Left lung (tissue), 10 donors: ENCODE results near the gene SLC27A1. TPM values are rescaled to one million over a fixed set of nuclear protein-coding genes. Genes with fewer than 3 reads are reported as not detected.

Source experiments
- ATAC-seq: fragments of 200-7000 bp; cut with Tn5 transposase; one replicate; pipeline ENCODE4 v1.9.1; 2020; ENCODE audit warnings: moderate library complexity
- DNase-seq, 4 donors: peaks; one replicate each; pipeline ENCODE4 v3.0.0-alpha.2; 2013 to 2020
- H3K27ac ChIP-seq, 2 donors: fragments of 200-600 bp; sonication (generic) in 1 of 2; one replicate each; pipeline versions ENCODE4 v1.5.0 to v1.8.0; 2020 to 2021
- H3K27me3 ChIP-seq, 2 donors: fragments of 200-600 bp; sonication (generic) in 1 of 2; one replicate each; pipeline versions ENCODE4 v1.5.0 to v1.8.0; 2020 to 2021
- H3K36me3 ChIP-seq, 2 donors: fragments of 200-600 bp; sonication (generic) in 1 of 2; one replicate each; pipeline versions ENCODE4 v1.5.0 to v1.8.0; 2020 to 2021
- H3K4me1 ChIP-seq, 2 donors: fragments of 200-600 bp; one replicate each; pipeline ENCODE4 v1.8.0; 2021
- H3K4me3 ChIP-seq, 2 donors: fragments of 200-600 bp; sonication (generic) in 1 of 2; one replicate each; pipeline versions ENCODE4 v1.5.0 to v1.8.0; 2020 to 2021; ENCODE audit warnings: mild to moderate bottlenecking in 1 of 2
- H3K9me3 ChIP-seq, 2 donors: fragments of 200-600 bp; sonication (generic) in 1 of 2; one replicate each; pipeline versions ENCODE4 v1.5.0 to v1.8.0; 2020 to 2021
- CTCF ChIP-seq, 2 donors: fragments of 200-600 bp; sonication (generic) in 1 of 2; IDR thresholded peaks; one replicate each; pipeline versions ENCODE4 v1.5.0 to v1.8.0; 2021; ENCODE audit warnings: antibody characterized with exemption in 2 of 2
- intact Hi-C, 2 donors: fragments of 100-400 bp; cut with DNase I; formaldehyde crosslinking; loops; one replicate each; pipeline versions ENCODE4 v1.11.2 to v1.14.2; 2022
- polyA plus RNA-seq, 6 donors: library from polyadenylated mRNA; unstranded; fragments of 120-200 nt; gene quantifications; one replicate each; pipeline ENCODE4 v1.2.1, GENCODE V29; 2013; ENCODE audit not compliant: insufficient read length in 6 of 6
- total RNA-seq, 2 donors: library from RNA; stranded (reverse); fragmentation: NEBNext Ultra II Directional; extraction: Animal tissue kit (Norgen Biotek cat#: 25700); gene quantifications; one replicate each; pipeline ENCODE4 v1.2.1, GENCODE V29; 2021
- donor health status: DM: no; HTN: yes; CAD: no.
- donor health status: DM: no; HTN: no; CAD: no.

SLC27A1 gene
- total and polyA plus RNA-seq, 8 donors, result 16.9 to 28.1 (median 24.1) TPM

GRCh38 chr19:17489392-17490030 lies 19.2 kb downstream of the SLC27A1 start:
- DNase-seq, result no peak
- H3K27me3 ChIP-seq, result no peaks in the 10 kb centered on the region
- H3K36me3 ChIP-seq, result no peaks in the 10 kb centered on the region
- no peaks in the 10 kb centered on the region for H3K9me3 ChIP-seq
- TF ChIP-seq CTCF (IDR thresholded peaks at IDR 0.05), result no peak
- no peak overlapping the region for H3K4me3 ChIP-seq
- no peak overlapping the region for H3K27ac ChIP-seq
- no peak for ATAC-seq
- H3K4me1 ChIP-seq, result peaks cover 0 to 17% of the 10 kb centered on the region in 2 donors
- intact Hi-C loops, result no loop called here

- intact Hi-C loops, result no loop called here
- H3K27me3 ChIP-seq, result no peaks in the 10 kb centered on the region
- H3K9me3 ChIP-seq, result no peaks in the 10 kb centered on the region
- DNase-seq (no peak), ATAC-seq (no peak)
- H3K4me1 ChIP-seq, result peaks cover 0 to 17% of the 10 kb centered on the region in 2 donors
- no peak for TF ChIP-seq CTCF (IDR thresholded peaks at IDR 0.05)
- H3K4me3 ChIP-seq, result no peak overlapping the region
- H3K36me3 ChIP-seq, result no peaks in the 10 kb centered on the region
- H3K27ac ChIP-seq, result no peak overlapping the region
Observed at GRCh38 chr19:17490411-17490810, 20.1 kb downstream of the SLC27A1 start.

GRCh38 chr19:17491287-17491686 lies 21.0 kb downstream of the SLC27A1 start:
- no peak overlapping the region for H3K4me3 ChIP-seq
- H3K27ac ChIP-seq, result no peak overlapping the region
- ATAC-seq, result no peak

GRCh38 chr19:17495639-17496296 lies 25.4 kb downstream of the SLC27A1 start:
- DNase-seq (no peak), ATAC-seq (no peak)
- H3K9me3 ChIP-seq, result no peaks in the 10 kb centered on the region
- H3K27me3 ChIP-seq, result no peaks in the 10 kb centered on the region
- no peak overlapping the region for H3K27ac ChIP-seq
- peaks cover 0 to 13% of the 10 kb centered on the region in 2 donors for H3K36me3 ChIP-seq
- peaks cover 16 to 37% of the 10 kb centered on the region in 2 donors for H3K4me1 ChIP-seq
- TF ChIP-seq CTCF (IDR thresholded peaks at IDR 0.05), result no peak
- intact Hi-C loops, result no loop called here
- no peak overlapping the region for H3K4me3 ChIP-seq

More at GRCh38 chr19:17491287-17491686, 21.0 kb downstream of the SLC27A1 start:
- no peak for TF ChIP-seq CTCF (IDR thresholded peaks at IDR 0.05)
- H3K9me3 ChIP-seq, result no peaks in the 10 kb centered on the region
- H3K4me1 ChIP-seq, result peaks cover 0 to 22% of the 10 kb centered on the region in 2 donors
- DNase-seq, result no peak
- no peaks in the 10 kb centered on the region for H3K36me3 ChIP-seq
- H3K27me3 ChIP-seq, result no peaks in the 10 kb centered on the region
- intact Hi-C loops, result no loop called here

GRCh38 chr19:17496337-17496997 lies 26.1 kb downstream of the SLC27A1 start:
- H3K4me3 ChIP-seq, result no peak overlapping the region
- H3K27me3 ChIP-seq, result no peaks in the 10 kb centered on the region
- TF ChIP-seq CTCF (IDR thresholded peaks at IDR 0.05), result peak; percentile 82 to 93
- peaks cover 0 to 20% of the 10 kb centered on the region in 2 donors for H3K36me3 ChIP-seq
- DNase-seq (peak in 3 of 4 donors; percentile 64 to 93 (median 75)), ATAC-seq (peak; percentile 85)
- intact Hi-C loops, result no loop called here
- peaks cover 16 to 37% of the 10 kb centered on the region in 2 donors for H3K4me1 ChIP-seq
- H3K9me3 ChIP-seq, result no peaks in the 10 kb centered on the region
- no peak overlapping the region for H3K27ac ChIP-seq
